PC-9 (cell line): Measurements from ENCODE around the gene IFNGR2.

Experiments
- EZH2 ChIP-seq: fragments of 200-600 bp; sonication (generic); IDR thresholded peaks from 2 replicates; pipeline ENCODE4 v1.8.0; 2017; ENCODE audit warnings: antibody characterized with exemption, low read depth
- TF ChIP-seq, protein P1 (sequence below): fragments of 200-600 bp; sonication (generic); conservative IDR thresholded peaks from 2 replicates; pipeline ENCODE4 v1.6.1; 2017; ENCODE audit warnings: mixed run types, antibody characterized with exemption, mild to moderate bottlenecking, moderate library complexity

GRCh38 chr21:33369586-33369985, 33.6 kb upstream of the IFNGR2 start:
- TF ChIP-seq, protein P1, sequence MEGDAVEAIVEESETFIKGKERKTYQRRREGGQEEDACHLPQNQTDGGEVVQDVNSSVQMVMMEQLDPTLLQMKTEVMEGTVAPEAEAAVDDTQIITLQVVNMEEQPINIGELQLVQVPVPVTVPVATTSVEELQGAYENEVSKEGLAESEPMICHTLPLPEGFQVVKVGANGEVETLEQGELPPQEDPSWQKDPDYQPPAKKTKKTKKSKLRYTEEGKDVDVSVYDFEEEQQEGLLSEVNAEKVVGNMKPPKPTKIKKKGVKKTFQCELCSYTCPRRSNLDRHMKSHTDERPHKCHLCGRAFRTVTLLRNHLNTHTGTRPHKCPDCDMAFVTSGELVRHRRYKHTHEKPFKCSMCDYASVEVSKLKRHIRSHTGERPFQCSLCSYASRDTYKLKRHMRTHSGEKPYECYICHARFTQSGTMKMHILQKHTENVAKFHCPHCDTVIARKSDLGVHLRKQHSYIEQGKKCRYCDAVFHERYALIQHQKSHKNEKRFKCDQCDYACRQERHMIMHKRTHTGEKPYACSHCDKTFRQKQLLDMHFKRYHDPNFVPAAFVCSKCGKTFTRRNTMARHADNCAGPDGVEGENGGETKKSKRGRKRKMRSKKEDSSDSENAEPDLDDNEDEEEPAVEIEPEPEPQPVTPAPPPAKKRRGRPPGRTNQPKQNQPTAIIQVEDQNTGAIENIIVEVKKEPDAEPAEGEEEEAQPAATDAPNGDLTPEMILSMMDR: no peak
- no peak for TF ChIP-seq EZH2
